A549 (cell line): ENCODE measurements around the gene GPATCH3. TPM values are rescaled to one million over a fixed set of nuclear protein-coding genes. Genes with fewer than 3 reads are reported as not detected.
A peak's percentile ranks its signal among the peaks of the same experiment; 100 is the strongest.

Experiments
- ATAC-seq, 2 experiments: fragments of 200-7000 bp in 1 of 2; fragments of >200 bp in 1 of 2; cut with Nextera tagmentation in 1 of 2; cut with Tn5 transposase in 1 of 2; 3 replicates each; pipeline versions ENCODE4 v1.8.0 to v1.9.1; 2018 to 2020; ENCODE audit warnings: mild to moderate bottlenecking in 1 of 2, moderate library complexity in 1 of 2
- CTCF ChIA-PET: fragments of 300-600 bp; sonication (Branson Sonifier 250); formaldehyde crosslinking; extraction: SDS; loops from one replicate; lab custom pipeline; 2021; ENCODE audit warnings: antibody characterized with exemption, inconsistent platforms; lab: Yijun Ruan, JAX
- POLR2A ChIA-PET: fragments of 350-600 bp; formaldehyde crosslinking; extraction: SDS; loops from one replicate; lab custom pipeline; 2021; ENCODE audit warnings: antibody characterized with exemption, inconsistent platforms; lab: Yijun Ruan, JAX
- DNase-seq, 2 experiments: peaks; one replicate each; pipeline versions ENCODE4 v3.0.0 to v3.0.0-alpha.2; 2011 to 2016; ENCODE audit warnings: low read depth in 1 of 2, low spot score in 1 of 2
- FAIRE-seq: peaks from 2 replicates; lab custom pipeline; 2011; peaks lifted over from hg19 to GRCh38; lab: Jason Lieb, UNC
- H3K27ac ChIP-seq, 2 experiments: fragments of >200 bp; sonication (Bioruptor Twin); formaldehyde crosslinking; 3 replicates each; pipeline ENCODE4 v1.5.1; 2016 to 2017
- H3K4me1 ChIP-seq: fragments of >200 bp; sonication (Bioruptor Twin); formaldehyde crosslinking; 3 replicates; pipeline ENCODE4 v1.6.1; 2016
- H3K4me2 ChIP-seq: fragments of >200 bp; sonication (Bioruptor Twin); formaldehyde crosslinking; 3 replicates; pipeline ENCODE4 v1.6.1; 2016
- H3K4me3 ChIP-seq: fragments of >200 bp; sonication (Bioruptor Twin); formaldehyde crosslinking; 3 replicates; pipeline ENCODE4 v1.5.1; 2016
- H3K9me3 ChIP-seq: fragments of >200 bp; sonication (Bioruptor Twin); formaldehyde crosslinking; 3 replicates; pipeline ENCODE4 v1.6.1; 2016
- BCL3 ChIP-seq: fragments of >200 bp; sonication (Bioruptor Twin); formaldehyde crosslinking; IDR thresholded peaks from 3 replicates; pipeline ENCODE4 v1.6.1; 2016
- CBX8 ChIP-seq: fragments of 200-600 bp; sonication (generic); IDR thresholded peaks from 2 replicates; pipeline ENCODE4 v1.6.1; 2016
- CHD4 ChIP-seq: fragments of 200-600 bp; sonication (generic); IDR thresholded peaks from 2 replicates; pipeline ENCODE4 v1.6.1; 2016; ENCODE audit warnings: antibody characterized with exemption, mild to moderate bottlenecking, borderline replicate concordance
- FOSL2 ChIP-seq, 2 experiments: fragments of 450-650 bp in 1 of 2; fragments of >200 bp in 1 of 2; sonication (Bioruptor Twin) in 1 of 2; formaldehyde crosslinking; IDR thresholded peaks; 2 replicates each; pipeline versions ENCODE4 v1.5.0 to v1.6.1; 2016 to 2020; ENCODE audit warnings: mild to moderate bottlenecking in 1 of 2, moderate library complexity in 1 of 2
- GATA3 ChIP-seq: IDR thresholded peaks from 2 replicates; pipeline ENCODE4 v1.6.1; 2012; ENCODE audit warnings: borderline replicate concordance
- HDAC2 ChIP-seq: fragments of 200-600 bp; sonication (generic); IDR thresholded peaks from 2 replicates; pipeline ENCODE4 v1.6.1; 2016
- HES2 ChIP-seq: fragments of >200 bp; sonication (Bioruptor Twin); formaldehyde crosslinking; IDR thresholded peaks from 2 replicates; pipeline ENCODE4 v1.6.1; 2016
- HOXA7 ChIP-seq: fragments of 250-450 bp; sonication (Bioruptor Pico); IDR thresholded peaks from 2 replicates; pipeline ENCODE4 v1.5.0; 2020; ENCODE audit warnings: mild to moderate bottlenecking, moderate library complexity
- JUN ChIP-seq, 2 experiments: fragments of >200 bp; sonication (Bioruptor Twin); formaldehyde crosslinking; IDR thresholded peaks; 2 replicates in 1 of 2; 3 replicates in 1 of 2; pipeline ENCODE4 v1.6.1; 2016 to 2017
- KDM5A ChIP-seq: fragments of 200-600 bp; sonication (generic); IDR thresholded peaks from 2 replicates; pipeline ENCODE4 v1.6.1; 2016; ENCODE audit warnings: antibody characterized with exemption, mild to moderate bottlenecking
- MAX ChIP-seq: IDR thresholded peaks from 2 replicates; pipeline ENCODE4 v1.6.1; 2012
- MYC ChIP-seq: IDR thresholded peaks from 2 replicates; pipeline ENCODE4 v1.6.1; 2012; ENCODE audit warnings: mild to moderate bottlenecking, inconsistent platforms, low read length, improper control_type of control experiment, borderline replicate concordance
- NFE2L2 ChIP-seq: fragments of 150-350 bp; conservative IDR thresholded peaks from 2 replicates; pipeline ENCODE4 v1.6.1; 2014; ENCODE audit warnings: low read length
- NPAS2 ChIP-seq: fragments of 250-450 bp; sonication (Bioruptor Pico); IDR thresholded peaks from 2 replicates; pipeline ENCODE4 v1.8.0; 2022; ENCODE audit warnings: mild to moderate bottlenecking, moderate library complexity, borderline replicate concordance
- PHF8 ChIP-seq: fragments of 200-600 bp; sonication (generic); IDR thresholded peaks from 2 replicates; pipeline ENCODE4 v1.6.1; 2016; ENCODE audit warnings: low read depth, mild to moderate bottlenecking, antibody characterized with exemption, moderate library complexity, borderline replicate concordance
- POLR2A ChIP-seq: IDR thresholded peaks from 2 replicates; pipeline ENCODE4 v1.6.1; 2012; ENCODE audit warnings: mild to moderate bottlenecking, low read length
- RNF2 ChIP-seq: fragments of 200-600 bp; sonication (generic); IDR thresholded peaks from 2 replicates; pipeline ENCODE4 v1.6.1; 2016; ENCODE audit warnings: low read depth, mild to moderate bottlenecking, antibody characterized with exemption, moderate library complexity, borderline replicate concordance
- SMC3 ChIP-seq: fragments of >200 bp; sonication (Bioruptor Twin); formaldehyde crosslinking; IDR thresholded peaks from 3 replicates; pipeline ENCODE4 v1.6.1; 2018; ENCODE audit warnings: inconsistent platforms
- TFCP2L1 ChIP-seq: fragments of 250-450 bp; sonication (Bioruptor Pico); IDR thresholded peaks from 2 replicates; pipeline ENCODE4 v1.5.0; 2021; ENCODE audit warnings: mild to moderate bottlenecking
- ZC3H11A ChIP-seq: fragments of 450-650 bp; IDR thresholded peaks from 2 replicates; pipeline ENCODE4 v1.6.1; 2014; ENCODE audit warnings: antibody characterized with exemption, mild to moderate bottlenecking
- ZFP36 ChIP-seq: fragments of 450-650 bp; IDR thresholded peaks from 2 replicates; pipeline ENCODE4 v1.6.1; 2014; ENCODE audit warnings: borderline replicate concordance; ENCODE audit not compliant: partially characterized antibody
- ZNF302 ChIP-seq: fragments of 250-450 bp; sonication (Bioruptor Pico); IDR thresholded peaks from 2 replicates; pipeline ENCODE4 v1.9.0; 2021; ENCODE audit warnings: inconsistent platforms, mild to moderate bottlenecking, moderate library complexity
- WGBS: methylation state at CpG from one replicate; pipeline ENCODE4 v1.1.6; 2017; ENCODE audit errors: missing lambda C conversion rate; 5-methylcytosine and 5-hydroxymethylcytosine counted together
- polyA plus RNA-seq, 4 experiments: library from polyadenylated mRNA; depleted of rRNA in 3 of 4; stranded (reverse); fragments of >200 nt; fragmentation: RNase III in 1 of 4; extraction: RNeasy Plus Mini Kit Qiagen cat#74134 plus additional on column Dnase treatment in 1 of 4; gene quantifications; 2 replicates in 3 of 4; 3 replicates in 1 of 4; pipeline ENCODE4 v1.2.3, GENCODE V29; 2011 to 2017

Gene GPATCH3
- polyA plus RNA-seq, 2 of the 4 experiments (the other 2 are of a cell fraction): 5.4 to 8.7 TPM

GRCh38 chr1:26921540-26922430, 21.5 kb upstream of the GPATCH3 start, which contains the start of gene NUDC (continued):
- TF ChIP-seq PHF8 (peak; percentile 73; the same call in 1 of the 2 replicates), CBX8 (no peak), JUN (IDR thresholded peaks at IDR 0.05) (peak in 1 of 2 experiments; percentile 80; a peak in 3 of 5 replicates), NFE2L2 (no peak), RNF2 (no peak), GATA3 (no peak), FOSL2 (IDR thresholded peaks at IDR 0.05) (no peak), FOSL2 (CRISPR knock-in tag; IDR thresholded peaks at IDR 0.05) (no peak), NPAS2 (CRISPR knock-in tag) (no peak), CHD4 (no peak), BCL3 (peak; percentile 31; the same call in 1 of the 3 replicates)

- H3K4me1 ChIP-seq: peaks cover 18% of the 10 kb centered on the region
- ChIA-PET CTCF (interaction anchor here (0.6 to 1.4 kb wide), 2 partner anchors 34 to 562 kb away, joined by 3 read pairs; no protein-coding TSS in a partner anchor), POLR2A (no interaction called here)
- peak overlapping the region; percentile 66 for H3K4me2 ChIP-seq
- ATAC-seq (peak; percentile 59 to 64), DNase-seq (no peak), FAIRE-seq (no peak)
- 26% methylated on average over 7 of the region's 7 CpGs for WGBS
- peak overlapping the region; percentile 34 to 98; a peak in 5 of 6 replicates for H3K27ac ChIP-seq
- H3K9me3 ChIP-seq: no peaks in the 10 kb centered on the region
- H3K4me3 ChIP-seq: peak overlapping the region; percentile 98
- TF ChIP-seq MAX (no peak), TFCP2L1 (no peak), NFE2L2 (no peak), BCL3 (no peak), KDM5A (no peak), HOXA7 (CRISPR knock-in tag) (no peak), ZNF302 (CRISPR knock-in tag) (no peak), ZFP36 (no peak), ZC3H11A (no peak), JUN (IDR thresholded peaks at IDR 0.05) (no peak), SMC3 (no peak), HES2 (no peak), HDAC2 (no peak), MYC (no peak), POLR2A (no peak)
- TF ChIP-seq, all 56 proteins: peak for 0
Measured at GRCh38 chr1:26921126-26921539, 20.9 kb upstream of the GPATCH3 start.
